ENCODE data around the gene RBM33. TPM values are rescaled to one million over a fixed set of nuclear protein-coding genes. Genes with fewer than 3 reads are reported as not detected.
"Not testable (repeated sequence)": the region's sequence is repeated elsewhere in the genome, so short reads cannot be mapped to it uniquely, and the experiment has no call there.

Gene RBM33
- total RNA-seq, 1 experiment from 2014 or later, result 45.2 TPM

DNA sequence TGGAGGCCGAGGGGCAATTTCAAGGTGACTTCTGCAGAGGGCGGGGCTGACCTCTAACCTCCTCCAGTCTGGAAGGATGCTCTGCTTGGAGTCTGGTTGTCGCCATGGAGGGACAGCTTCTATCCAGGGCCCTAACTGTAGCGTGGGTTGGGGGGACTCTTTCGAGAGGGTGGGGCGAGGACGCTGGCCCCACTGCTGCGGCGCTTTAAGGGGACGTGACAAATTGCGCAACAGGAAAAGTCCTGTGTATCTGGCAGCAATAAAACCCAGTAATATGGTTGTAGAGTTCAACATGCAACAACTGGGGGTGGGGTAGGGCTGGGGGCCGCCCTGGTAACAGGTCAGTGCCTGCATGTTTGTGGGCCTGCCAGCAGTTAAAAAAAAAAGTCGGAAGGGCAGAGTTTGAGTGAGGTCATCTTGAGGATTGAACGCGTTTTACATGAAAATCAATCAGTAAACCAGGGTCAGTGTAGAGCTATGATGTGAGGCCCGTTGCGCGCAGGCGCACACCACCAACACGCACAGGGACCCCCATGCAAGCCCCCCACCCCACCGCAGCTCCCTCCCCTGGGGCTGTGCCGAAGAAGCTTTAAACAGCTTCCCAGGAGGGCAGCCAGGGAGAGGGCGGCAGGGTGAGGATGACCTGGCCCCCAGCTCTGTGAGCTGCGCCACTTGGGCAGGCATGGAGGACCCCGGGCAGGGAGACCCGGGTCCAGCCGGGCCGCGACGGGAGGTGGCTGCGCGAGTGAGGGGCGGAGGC, 163.5 kb downstream of the RBM33 start:
- DNase-seq (ENCODE audit: low spot score), result peak; percentile 72

DNA sequence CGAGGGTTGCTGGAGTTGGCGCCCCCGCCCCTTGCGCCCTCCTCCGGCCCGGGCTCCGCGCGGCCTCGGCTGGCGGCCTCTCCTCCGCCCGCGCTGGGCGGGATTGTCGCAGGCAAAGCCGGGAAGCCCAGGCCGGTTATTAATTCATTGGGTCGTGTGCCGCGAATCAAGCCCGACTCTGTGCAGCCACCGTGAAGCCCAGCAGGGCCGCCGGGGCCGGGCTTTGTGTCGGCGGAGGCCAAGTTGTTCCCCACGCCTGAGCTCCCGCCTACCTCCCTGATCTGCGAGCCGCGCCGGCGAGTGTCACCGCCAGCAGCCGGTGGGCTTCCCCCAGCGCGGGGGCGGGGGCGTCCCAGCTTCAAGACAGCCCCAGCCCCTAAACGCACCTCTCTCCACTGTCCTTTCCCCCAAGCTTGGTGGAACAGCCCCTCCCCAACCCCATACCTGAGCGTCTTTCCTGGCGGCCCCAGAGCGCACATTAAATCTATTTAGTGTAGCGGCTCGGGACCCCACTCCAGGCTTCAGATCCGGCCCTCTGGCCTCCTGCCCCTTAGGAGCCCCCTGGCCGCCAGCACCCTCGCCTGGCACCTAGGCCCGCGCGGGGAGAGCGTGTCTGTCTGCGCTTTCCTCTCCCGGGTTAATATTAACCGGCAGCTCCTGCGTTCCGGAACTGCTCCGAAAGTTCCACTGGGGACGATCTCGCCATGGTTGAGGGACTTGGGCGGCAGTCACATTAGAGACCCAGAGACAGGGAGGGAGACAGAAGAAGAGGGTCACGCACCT, 164.3 kb downstream of the RBM33 start:
- DNase-seq (ENCODE audit: low spot score), result peak; percentile 81

DNA sequence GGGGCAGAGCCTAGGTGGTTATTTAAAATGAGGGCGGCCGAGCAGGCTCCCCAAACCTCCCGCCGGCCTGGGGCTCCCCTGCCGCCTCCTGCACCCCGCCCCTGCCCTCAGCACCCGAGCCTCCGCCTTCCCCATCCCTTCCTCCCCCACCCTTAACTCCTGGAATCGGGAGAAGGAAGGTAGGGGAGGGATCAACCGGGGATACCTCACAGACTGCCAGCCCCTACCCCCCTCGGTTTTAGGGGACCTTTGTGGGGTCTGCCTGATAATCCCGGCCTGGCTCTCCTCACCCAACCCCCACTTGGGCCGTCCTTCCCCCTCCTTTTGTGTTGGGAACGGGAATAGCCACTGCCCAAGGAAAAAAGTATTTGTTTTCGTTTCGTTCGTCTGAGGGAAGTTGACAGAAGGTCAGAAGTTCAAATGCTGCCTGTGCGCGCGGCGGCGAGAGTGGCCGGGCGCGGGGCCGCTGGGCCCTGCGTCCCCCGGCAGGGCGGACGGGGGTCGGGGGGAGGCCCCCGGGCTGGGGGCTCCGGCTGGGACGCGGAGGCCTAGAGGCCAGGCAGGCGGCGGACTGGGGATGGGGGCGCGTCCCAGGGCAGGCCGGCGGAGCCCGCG, 165.0 kb downstream of the RBM33 start:
- DNase-seq (ENCODE audit: low spot score), result peak; percentile 73

DNA sequence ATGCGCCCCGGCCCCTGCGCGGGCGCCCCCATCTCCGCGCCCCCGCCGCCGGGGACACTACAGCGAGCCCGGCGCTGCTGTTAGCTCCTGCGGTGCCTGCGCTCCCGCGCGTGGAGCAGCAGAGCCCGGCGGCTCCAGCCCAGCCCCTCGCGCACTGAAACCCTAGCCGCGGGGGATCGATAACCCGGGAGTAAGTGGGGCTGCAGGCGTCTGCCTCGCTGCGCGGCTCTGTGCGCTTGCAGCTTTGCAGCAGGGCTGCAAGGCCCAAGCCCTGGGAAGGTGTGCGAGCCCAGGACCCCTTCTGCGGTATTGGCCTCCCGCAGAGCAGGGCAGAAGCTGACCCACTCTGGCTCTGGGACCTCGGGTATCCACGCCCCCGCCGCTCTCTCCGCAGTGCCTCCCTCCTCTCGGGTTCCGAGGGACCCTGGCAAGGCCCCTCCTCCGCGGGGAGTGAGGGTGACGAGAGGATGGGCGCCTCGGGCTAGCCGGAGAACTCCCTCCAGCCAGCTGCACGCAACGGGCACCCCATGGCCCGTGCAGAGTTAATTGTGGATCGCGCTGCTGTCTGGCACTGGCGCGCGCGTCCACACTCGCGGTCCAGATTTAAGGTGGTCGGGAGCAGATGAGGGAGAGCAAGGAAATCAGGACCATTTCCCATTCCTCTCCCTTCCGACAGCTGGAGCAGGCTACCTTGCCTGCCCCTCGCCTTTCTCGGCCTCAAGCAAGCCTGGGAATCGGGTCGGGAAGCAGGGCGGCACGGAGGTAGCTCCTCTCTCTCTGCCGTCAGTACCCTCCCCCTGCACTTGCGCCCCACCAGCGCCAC, 165.7 kb downstream of the RBM33 start:
- DNase-seq (ENCODE audit: low spot score), result peak; percentile 24

DNA sequence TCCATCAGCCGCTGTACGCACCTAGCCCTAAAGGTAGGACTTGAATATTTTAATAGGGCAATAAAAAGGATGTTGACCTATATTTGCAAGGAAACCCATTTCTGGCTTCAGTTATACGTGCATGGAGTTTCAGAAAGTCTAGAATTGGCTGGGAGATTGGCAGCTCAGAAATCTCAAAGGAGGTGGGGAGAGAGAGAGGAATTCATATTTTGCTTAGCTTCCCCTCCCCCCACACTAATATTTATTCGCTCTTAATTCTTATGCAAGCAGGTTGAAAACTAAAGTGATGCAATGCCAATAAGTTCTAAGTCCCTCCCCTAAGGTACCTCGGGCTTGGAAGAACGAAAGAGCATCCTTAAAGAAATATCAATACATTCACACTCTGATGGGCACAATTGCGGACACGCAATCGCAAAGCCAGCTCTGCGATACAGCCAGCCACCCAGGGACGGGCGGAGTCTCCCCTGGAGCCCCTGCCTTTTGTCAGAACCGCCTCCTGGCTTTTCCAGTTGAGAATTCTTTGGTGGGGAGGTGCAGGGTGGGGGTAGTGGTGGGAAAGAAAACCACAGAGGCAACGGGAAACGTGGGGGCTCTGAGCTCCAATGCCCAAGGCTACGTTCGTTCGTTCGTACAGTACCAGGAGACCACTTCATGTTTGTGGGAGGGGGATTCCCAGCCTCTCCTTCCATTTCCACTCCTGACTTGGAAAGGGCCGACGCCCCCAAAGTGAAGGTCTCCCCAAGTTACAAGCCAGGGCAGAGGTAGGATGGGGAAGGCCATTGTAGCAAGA, 166.5 kb downstream of the RBM33 start:
- DNase-seq (ENCODE audit: low spot score), result peak; percentile 79

DNA sequence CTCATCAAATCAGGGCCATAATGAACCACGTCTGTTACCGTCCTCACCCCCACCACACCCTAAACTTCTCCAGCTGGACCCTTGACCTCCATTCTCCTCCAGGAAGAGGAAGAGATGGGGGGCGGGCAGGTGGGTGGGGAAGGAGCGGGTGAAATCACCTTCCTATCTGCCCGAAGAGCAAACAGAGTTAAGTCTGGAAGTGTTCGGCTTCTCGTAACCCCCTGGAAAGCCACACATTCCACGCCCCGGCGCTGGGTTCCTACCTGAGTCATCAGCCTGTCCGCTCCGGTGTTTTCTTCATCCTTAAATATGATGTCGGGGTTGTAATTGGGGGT, 167.1 kb downstream of the RBM33 start:
- peak; percentile 79 for DNase-seq (ENCODE audit: low spot score)

DNA sequence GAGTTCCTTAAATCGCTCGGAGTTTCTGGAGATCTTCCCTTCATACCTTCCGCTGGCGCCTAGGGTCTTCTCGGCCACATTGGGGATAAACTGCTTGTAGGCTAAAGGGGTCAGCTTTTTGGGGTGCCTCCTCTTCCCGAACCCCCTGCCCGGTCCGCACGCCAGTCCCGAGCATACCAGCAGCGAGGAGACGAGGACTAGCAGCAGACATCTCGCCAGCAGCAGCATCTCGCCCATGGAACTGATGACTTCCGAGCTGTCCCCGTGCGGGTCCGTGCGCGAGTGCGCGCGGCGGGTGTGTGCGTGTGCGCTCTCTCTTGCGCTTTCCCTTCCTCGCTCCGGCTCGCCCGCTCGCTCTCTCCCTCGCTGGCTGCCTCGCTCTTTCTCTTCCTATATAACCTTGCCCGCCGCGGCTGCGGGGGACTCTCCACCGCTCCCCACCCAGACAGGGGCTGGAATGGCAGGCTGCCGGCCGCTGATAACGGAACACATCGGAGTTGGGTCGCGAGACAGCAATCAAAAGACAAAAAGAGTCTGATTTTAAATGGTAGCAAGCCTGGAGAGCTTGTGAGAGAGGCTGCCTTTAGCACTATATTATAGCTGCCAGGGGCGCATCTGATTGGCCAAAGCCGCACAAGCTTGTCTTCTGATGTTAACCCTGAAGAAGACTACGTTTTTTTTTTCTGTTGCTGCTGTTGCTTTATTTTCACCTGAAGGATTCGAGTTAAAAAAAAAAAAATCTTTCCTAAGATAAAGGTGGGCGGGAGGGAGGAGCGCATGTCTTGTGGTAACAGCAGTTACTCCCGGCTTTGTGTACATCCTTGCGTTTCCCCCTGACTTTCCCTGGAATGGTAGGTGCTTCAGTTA, 167.7 kb downstream of the RBM33 start, which contains the start of gene SHH:
TSS of gene SHH (minus strand) at position 569 of the 867 bp plus-strand sequence. CDS start at position 228, 341 bp downstream.
- peak; percentile 57 for DNase-seq (ENCODE audit: low spot score)

DNA sequence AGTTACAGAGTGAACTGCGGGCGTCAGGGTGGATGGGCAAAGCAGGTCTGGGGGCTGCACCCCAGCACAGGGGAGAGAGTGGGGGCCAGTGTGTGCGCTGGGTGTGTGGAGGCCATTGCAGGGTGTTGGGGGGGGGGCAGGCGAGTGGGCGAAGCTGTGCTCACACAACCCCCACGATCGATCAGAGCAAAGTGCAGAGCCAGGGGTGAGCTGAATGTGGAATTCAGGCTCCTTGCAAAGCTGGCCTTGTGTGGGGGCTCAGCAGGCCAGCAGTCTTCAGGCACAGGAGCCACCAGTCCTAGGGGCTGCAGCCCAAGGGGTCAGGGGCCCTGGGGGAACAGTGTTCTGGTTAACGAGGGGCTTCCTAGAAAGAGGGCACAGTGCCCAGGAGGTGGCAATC, 168.7 kb downstream of the RBM33 start:
- no peak for DNase-seq (ENCODE audit: low spot score)

DNA sequence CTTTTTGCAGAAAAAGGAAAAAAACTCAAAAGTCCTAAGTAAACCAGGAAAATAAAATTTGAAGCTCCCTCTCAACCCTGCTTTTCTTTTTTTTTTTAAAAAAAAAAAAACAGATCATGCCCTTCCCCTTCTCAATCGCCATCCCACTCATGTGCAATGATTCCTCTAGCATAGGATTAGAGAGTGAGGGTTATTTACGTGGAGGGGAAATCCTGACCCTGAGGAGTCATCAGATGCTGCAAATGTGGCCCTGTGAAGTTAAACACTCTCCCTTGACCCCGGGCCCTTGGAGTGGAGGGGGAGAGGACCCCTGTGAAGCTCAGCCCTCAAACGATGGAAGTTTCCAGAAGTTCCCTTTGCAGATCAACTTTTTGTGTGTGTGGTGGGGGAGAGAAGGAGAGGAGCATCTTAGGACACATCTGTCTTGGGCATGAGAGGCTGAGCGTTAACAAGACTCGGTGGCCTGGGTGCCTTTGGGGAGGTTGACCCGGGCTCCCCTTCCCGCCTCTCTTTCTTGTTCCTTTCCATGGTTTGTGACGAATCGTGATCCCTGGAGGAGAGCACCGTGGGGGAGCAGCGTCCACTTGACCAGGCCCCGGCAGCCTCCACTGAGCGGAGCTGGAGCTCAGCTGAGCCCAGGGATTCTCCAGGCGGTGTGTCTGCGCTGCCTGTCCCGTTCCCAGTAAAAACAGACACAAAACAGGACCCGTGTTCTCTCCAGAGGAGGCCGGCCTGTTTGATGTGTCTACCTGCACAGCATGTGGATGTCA, 169.3 kb downstream of the RBM33 start:
- DNase-seq (ENCODE audit: low spot score), result no peak

DNA sequence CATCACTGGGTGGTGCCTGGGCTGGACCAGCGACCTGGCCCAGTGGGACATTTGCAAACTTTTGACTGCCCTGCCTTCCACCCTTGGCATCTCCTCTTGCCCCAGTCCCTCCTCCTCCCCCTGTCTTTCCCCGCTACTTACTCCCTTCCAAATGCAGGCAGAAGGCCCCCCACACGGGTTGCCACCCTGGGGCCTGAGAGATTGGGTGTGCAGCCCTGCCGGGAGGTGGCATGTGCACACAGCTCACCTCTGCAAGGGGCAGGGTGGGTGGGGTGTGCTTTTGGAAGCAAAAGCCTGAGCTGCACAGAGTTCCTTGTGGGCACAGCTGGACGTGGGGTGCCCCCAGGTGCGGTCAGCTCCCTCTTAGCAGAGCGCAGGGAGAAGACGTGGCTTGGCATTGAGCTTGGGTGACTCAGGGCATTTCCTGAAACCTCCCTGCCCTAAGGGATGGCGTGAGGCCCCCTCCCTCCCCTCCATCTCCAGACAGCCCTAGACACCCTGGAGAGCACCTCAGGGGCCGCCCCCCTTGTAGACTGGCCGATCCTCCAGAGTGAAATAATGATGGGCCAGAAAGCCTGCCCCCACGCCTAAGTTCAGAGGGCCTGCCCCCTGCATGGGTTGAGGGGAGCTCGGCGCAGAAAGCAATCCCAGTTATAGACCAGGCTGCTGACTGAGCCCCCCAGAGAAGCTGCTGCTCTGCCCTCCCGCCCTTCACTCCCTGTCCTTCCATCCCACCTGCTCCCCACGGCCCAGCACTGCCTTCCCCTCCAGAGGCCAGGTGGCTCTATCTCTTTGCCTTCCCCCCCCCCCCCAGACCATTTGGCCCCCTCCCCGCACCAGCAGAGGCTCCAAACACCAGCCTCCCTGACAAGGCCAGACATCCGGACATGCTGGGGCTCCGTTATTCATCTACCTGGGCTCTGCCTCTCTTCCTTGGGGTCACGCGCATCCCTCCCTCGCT, 170.1 kb downstream of the RBM33 start:
- DNase-seq (ENCODE audit: low spot score), result no peak

DNA sequence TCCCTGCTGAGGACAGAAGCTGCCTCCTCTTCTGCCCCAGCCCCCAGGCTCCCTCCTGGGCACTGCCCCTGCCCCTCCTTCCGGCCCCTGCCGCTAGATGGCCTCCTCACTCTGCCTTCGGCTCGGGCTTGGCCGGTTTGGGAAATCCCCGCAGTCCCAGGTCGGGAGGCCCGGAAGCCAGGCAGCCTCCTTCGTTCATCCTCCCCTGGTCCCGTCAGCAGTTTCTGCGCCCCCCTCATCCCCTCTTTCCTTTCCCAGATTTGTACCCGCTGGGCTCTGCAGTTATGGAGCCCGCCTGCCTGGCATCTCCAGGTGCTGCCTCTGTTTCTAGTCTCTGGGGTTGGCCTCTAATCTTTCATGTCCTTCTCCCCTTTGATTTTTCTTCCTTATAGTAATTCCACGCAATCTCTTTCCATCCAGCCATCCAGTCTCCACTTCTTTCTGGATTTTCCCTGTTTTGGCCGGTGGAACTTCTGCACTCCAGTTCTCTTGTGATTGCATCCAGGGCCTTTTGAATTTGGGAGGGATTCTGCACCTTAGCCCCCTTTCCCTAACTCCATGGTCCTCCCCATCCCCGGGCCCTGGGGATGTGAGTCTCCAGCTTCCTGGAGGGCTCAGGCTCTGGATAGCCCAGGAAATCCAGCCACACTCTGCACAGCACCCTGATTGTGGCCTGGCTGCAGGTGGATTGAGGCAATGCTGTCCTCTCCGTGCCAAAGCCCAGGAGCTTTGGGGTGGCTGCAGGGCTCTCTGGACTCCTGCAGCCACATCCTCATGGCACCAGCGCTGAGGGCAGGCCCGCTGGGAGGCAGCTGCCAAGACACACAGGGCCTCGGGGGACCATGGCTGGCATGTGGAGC, 171.1 kb downstream of the RBM33 start:
- DNase-seq (ENCODE audit: low spot score), result peak; percentile 86

DNA sequence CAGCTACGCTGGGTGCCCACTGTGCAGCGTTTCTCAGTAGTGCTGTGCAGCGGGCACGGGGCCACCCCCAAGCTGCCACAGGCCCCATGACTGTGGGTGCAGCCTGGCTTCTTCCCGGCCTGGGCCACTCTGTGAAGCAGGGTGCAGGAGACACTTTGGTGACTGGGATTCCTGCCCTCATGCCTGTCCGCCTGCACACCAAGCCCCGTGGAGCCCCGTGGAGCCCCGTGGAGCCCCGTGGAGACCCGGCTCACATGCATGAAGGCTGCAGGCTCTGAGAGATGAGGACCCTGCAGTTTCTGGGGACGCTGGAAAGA, 171.7 kb downstream of the RBM33 start:
- no peak for DNase-seq (ENCODE audit: low spot score)

DNA sequence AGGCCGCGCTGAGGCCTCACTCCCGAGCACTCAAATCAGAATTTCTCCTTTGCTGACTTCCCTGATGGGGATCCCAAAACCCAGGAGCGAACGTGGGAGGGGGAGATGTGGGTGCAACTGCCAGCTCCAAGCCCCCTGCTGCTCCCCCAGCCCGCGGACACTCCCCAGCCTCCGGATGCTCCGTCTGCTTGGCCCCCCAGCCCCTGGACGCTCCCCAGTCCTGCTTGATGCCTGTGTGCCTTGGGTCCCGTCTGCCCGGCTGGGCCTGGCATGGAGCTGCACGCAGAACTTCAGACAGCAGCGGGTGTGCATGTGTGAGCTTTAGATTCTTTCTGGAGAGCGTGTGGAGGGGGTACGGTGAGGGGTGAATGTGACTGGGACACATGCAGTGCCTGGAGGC, 172.5 kb downstream of the RBM33 start:
- no peak for DNase-seq (ENCODE audit: low spot score)

DNA sequence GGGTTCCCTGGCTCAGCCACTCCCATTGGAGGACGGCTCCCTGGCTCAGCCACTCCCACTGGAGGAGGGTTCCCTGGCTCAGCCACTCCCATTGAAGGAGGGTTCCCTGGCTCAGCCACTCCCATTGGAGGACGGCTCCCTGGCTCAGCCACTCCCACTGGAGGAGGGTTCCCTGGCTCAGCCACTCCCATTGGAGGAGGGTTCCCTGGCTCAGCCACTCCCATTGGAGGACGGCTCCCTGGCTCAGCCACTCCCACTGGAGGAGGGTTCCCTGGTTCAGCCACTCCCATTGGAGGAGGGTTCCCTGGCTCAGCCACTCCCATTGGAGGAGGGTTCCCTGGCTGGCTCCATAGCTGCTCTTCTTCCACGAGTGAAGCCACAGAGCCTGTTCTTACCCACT, 173.1 kb downstream of the RBM33 start:
- not testable (repeated sequence) for DNase-seq (ENCODE audit: low spot score)

DNA sequence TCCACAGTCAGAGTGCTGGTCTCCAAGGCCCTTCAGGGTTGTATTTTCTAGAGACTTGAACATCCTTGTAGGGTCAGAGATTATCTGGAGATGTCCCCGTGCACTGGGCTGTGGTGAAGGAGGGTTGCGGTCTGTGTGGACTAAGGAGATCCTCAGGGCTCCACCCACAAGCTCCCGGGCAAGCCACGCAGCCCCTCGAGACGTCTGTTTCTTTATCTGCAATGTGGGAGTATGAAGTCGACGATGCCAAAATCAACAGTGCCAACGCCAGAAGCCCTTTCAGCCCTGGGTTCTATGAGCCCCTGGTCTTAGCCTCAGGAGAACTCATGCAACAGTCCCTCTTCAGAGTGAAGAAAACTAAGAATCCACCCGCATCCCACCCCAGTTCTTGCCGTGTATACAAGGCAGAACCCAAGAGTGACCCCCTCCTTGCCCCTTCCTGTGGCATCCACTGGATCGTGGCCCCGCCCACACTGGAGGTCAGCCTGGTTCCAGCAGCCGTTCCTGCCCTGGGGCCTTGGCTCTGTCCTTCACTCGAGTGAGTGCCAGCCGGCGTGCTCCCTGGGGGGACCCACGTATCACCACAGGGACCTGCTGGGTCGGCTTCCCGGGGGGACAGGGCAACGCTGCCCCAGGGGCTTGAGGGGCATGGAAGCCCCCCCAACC, 173.8 kb downstream of the RBM33 start:
- DNase-seq (ENCODE audit: low spot score), result no peak

DNA sequence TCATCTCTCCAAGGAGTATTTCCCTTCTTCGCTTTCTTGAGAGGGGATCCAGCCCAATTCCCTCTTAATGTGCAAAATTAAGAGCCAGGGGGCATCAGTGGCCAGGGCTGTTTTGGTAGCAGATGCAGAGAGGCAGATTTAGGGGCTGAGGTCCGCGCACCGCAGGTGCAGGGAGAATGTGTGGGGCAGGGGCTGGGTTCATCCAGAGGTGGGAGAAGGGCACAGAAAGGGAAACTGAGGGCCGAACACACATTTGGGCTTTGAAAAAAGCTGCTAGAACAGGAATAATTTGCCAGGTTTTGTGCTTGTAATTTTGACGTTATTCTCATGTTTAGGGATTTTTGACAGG, 174.3 kb downstream of the RBM33 start:
- DNase-seq (ENCODE audit: low spot score), result no peak

DNA sequence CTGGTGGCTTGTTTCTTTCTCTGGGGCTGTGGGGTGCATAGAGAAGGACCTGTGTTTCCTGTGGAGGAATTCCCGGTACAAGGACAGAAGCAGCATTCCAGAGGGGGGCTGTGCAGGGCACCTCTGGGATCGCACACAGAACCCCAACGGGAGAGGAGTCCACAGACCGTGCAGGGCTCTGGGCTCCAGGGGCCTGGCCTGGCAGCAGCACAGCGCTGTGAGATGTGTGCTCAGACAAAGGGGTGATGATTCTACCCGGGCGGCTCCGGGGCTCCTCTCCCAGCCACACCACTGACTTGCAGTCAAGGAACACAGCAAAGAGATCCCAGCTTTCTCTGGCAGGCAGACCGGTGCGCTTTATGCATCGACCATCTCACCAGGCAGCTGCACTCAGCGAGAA, 174.7 kb downstream of the RBM33 start:
- no peak for DNase-seq (ENCODE audit: low spot score)

Measured in HT-29 (cell line).